ENCODE data around the gene FXYD5. TPM values are rescaled to one million over a fixed set of nuclear protein-coding genes. Genes with fewer than 3 reads are reported as not detected.
"Not testable (repeated sequence)": the region's sequence is repeated elsewhere in the genome, so short reads cannot be mapped to it uniquely, and the experiment has no call there.

Gene FXYD5
- total RNA-seq, 2 donors from 2014 or later: 279 to 283 TPM

DNA sequence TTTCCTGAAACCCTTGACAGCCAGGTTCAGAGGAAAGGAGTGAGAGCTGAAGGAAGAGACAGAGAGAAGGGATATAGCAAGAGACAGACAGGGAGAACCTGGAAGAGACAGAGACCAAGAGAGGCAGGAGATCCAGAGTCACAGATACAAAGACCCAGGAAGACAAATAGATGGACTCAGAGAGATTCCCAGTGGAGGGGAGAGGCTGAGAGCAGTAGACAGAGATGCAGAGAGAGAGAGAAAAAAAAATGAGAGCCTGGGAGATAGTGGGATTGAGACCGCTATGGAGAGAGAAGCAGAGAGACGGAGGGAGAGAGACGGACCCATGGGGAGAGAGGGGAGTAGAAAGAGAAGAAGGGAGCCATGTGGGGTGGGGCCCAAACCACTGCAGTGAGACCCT, 10.7 kb upstream of the FXYD5 start:
- Mint-ChIP-seq H3K27ac (no peak overlapping the region), H3K9me3 (no peaks in the 10 kb centered on the region), H3K36me3 (no peaks in the 10 kb centered on the region)
- no peak for DNase-seq (ENCODE audit: low spot score in 2 of 2)
- no peak for ATAC-seq

DNA sequence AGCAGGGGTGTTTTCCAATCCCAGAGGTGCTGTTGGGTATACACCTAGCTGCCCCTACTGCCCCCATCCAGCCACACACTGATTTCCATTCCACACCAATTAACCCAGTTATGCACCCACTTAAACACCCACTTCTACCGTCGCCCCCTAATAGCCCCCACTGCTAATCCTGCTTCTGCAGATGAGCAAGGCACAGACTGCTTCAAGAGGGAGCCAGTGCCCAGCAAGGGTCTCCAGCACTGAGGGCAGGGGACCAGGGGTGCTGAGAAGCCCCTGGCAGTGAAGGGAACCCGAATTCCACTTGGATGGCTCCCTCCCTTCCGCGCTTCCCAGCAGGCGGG, 10.3 kb upstream of the FXYD5 start:
- H3K9me3 Mint-ChIP-seq: no peaks in the 10 kb centered on the region
- no peak for DNase-seq (ENCODE audit: low spot score in 2 of 2)
- no peaks in the 10 kb centered on the region for H3K36me3 Mint-ChIP-seq
- H3K27ac Mint-ChIP-seq: no peak overlapping the region
- no peak for ATAC-seq

GRCh38 chr19:35144600-35145436, 9.7 kb upstream of the FXYD5 start:
- no peak for DNase-seq (ENCODE audit: low spot score in 2 of 2)
- H3K27ac Mint-ChIP-seq: no peak overlapping the region

GRCh38 chr19:35146746-35147459, 7.6 kb upstream of the FXYD5 start:
- H3K36me3 Mint-ChIP-seq: no peaks in the 10 kb centered on the region
- DNase-seq (ENCODE audit: low spot score in 2 of 2) (no peak), ATAC-seq (no peak)
- H3K27ac Mint-ChIP-seq: peak overlapping the region in 1 of 2 donors; percentile 45
- no peaks in the 10 kb centered on the region for H3K9me3 Mint-ChIP-seq

More at GRCh38 chr19:35144600-35145436, 9.7 kb upstream of the FXYD5 start:
- Mint-ChIP-seq H3K36me3 (no peaks in the 10 kb centered on the region), H3K9me3 (no peaks in the 10 kb centered on the region)
- ATAC-seq: no peak

DNA sequence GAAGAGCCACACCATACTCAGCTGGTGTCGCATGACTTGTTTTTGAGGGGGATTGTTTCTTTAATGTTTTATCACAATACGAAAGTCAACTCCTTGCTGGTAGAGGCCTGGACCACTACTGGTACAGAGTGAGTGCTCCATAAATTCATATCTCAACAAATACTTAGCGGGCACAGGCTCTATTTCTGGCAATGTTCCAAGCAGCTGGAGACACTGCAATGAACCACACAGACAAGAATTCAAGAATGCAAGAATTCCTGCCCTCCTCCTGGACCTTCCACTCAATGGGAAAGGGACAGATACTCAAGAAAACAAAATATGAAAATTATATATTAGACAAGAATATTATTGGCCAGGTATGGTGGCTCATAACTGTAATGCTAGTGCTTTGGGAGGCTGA, 5.1 kb upstream of the FXYD5 start:
- Mint-ChIP-seq H3K36me3 (no peaks in the 10 kb centered on the region), H3K9me3 (no peaks in the 10 kb centered on the region), H3K27ac (no peak overlapping the region)
- ATAC-seq (no peak), DNase-seq (ENCODE audit: low spot score in 2 of 2) (no peak)

DNA sequence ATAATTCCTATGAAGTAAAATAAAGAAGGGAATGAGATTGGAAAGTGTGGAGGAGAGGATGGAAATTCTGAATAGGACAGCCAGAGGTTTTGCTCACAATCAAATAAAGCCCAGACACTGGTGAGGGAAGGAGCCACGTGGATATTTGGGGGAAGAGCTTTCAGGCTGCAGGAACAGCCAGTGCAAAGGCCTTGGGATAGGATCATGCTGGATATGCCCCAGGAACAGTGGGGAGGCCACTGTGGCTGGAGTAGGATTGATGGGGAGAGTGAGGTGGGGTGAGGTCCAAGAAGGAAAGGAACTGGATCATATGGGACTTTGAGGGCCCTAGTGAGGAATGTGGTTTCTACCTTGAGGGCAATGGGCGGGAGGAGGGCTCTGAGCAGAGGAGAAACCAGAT, 4.1 kb upstream of the FXYD5 start:
- ATAC-seq: no peak
- Mint-ChIP-seq H3K36me3 (peaks cover 9 to 10% of the 10 kb centered on the region in 2 donors), H3K27ac (no peak overlapping the region), H3K9me3 (no peaks in the 10 kb centered on the region)
- DNase-seq (ENCODE audit: low spot score in 2 of 2): no peak

GRCh38 chr19:35151273-35152065, 3.1 kb upstream of the FXYD5 start:
- Mint-ChIP-seq H3K9me3 (no peaks in the 10 kb centered on the region), H3K27ac (no peak overlapping the region), H3K36me3 (peaks cover 19 to 20% of the 10 kb centered on the region in 2 donors)
- DNase-seq (ENCODE audit: low spot score in 2 of 2) (no peak), ATAC-seq (no peak)

GRCh38 chr19:35153129-35153522, 1.4 kb upstream of the FXYD5 start:
- H3K9me3 Mint-ChIP-seq; ATAC-seq; DNase-seq (ENCODE audit: low spot score in 2 of 2): not testable (repeated sequence)
- H3K36me3 Mint-ChIP-seq: peaks cover 33 to 36% of the 10 kb centered on the region in 2 donors
- peak overlapping the region; percentile 78 to 99 for H3K27ac Mint-ChIP-seq

DNA sequence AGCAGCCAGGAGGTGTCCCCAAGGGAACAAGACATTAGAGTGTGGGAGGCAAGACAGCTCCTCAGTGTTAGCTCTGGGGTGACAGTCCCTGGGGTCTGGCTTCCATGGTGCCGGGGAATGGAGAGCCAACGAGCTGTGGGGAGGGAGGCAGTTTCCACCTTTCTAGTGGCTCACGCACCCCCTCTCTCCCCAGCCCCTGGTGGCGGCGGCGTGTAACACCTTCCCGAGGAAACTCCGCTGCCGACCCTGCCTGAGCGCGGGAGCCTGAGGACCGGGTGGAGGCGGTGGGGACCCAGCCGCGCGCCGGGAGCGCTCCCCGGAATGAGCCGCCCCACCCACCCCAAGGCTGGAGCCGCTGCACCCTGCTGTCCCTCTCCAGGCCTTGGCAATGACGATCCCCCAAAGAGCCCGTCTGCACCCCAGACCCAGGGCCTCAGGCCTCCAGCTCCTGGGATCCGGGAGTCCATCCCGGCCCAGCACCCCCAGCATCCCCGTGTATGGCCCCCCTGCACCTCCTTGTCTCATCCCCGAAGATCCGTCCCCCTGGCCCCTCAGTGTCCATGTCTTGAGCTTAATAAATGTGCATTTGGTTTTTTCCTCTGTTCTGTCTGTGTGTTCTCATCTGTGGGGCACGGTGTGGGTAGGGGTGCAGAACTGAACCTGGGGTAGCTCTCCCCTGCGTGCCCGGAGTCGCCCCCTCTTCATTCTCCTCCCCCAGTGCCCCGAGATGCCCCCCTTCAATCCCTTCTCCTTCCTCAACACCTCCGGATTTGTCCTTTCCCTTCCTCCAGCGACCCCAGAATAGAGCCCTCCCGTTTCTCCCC, 622 bp upstream of the FXYD5 start:
- peak; percentile 44 to 72 for ATAC-seq
- H3K27ac Mint-ChIP-seq: peak overlapping the region; percentile 98 to 99
- no peaks in the 10 kb centered on the region for H3K9me3 Mint-ChIP-seq
- H3K36me3 Mint-ChIP-seq: peaks cover 41 to 44% of the 10 kb centered on the region in 2 donors
- DNase-seq (ENCODE audit: low spot score in 2 of 2): peak in 1 of 2 donors; percentile 82

GRCh38 chr19:35155441-35155840, 906 bp downstream of the FXYD5 start:
- Mint-ChIP-seq H3K36me3 (peaks cover 54 to 57% of the 10 kb centered on the region in 2 donors), H3K9me3 (no peaks in the 10 kb centered on the region), H3K27ac (peak overlapping the region; percentile 98 to 99)
- ATAC-seq (peak; percentile 29 to 60), DNase-seq (ENCODE audit: low spot score in 2 of 2) (peak in 1 of 2 donors; percentile 38)

DNA sequence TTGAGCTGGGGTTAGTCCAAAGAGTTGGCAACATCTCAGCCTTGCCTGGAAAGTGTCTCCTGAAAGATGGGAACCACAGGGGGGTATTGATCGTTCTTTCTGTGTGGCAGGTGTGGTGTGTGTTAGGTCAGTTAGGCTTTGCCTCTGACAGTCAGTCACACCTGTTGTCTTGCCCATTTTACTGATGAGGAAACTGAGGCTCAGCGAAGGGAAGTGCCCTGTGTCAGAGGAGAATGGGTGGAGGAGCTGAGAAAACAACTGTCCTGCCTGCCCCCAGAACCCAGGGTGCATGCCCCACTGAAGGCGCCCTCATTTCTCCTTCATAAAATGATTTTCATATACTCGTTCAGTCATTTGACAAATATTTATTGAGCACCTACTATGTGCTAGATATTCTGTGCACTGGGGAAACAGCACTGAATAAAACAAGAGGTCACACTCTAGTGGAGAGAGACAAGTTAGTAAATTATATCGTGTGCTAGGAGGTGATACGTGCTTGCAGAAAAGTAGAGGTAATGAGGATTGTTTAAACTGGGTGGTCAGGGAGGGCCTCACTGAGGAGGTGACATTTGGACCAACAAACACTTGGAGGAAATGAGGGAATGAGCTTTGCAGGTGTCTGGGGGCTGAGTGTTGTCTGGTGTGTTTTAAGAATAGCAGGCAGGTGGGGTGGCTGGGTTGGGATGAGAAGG, 1.6 kb downstream of the FXYD5 start:
- peaks cover 0 to under 1% of the 10 kb centered on the region in 2 donors for H3K9me3 Mint-ChIP-seq
- no peak for ATAC-seq
- DNase-seq (ENCODE audit: low spot score in 2 of 2): no peak
- peak overlapping the region; percentile 98 to 99 for H3K27ac Mint-ChIP-seq
- H3K36me3 Mint-ChIP-seq: peaks cover 60 to 63% of the 10 kb centered on the region in 2 donors

- H3K9me3 Mint-ChIP-seq: peaks cover 4 to 6% of the 10 kb centered on the region in 2 donors
- H3K36me3 Mint-ChIP-seq: peaks cover 66 to 69% of the 10 kb centered on the region in 2 donors
- ATAC-seq: no peak
- peak overlapping the region; percentile 98 to 99 for H3K27ac Mint-ChIP-seq
- no peak for DNase-seq (ENCODE audit: low spot score in 2 of 2)
These were observed 2.1 kb downstream of the FXYD5 start for GRCh38 chr19:35156673-35157014.

GRCh38 chr19:35157431-35157830, 2.9 kb downstream of the FXYD5 start:
- Mint-ChIP-seq H3K27ac (peak overlapping the region in 1 of 2 donors; percentile 52), H3K9me3 (peaks cover 8 to 11% of the 10 kb centered on the region in 2 donors), H3K36me3 (peaks cover 73 to 76% of the 10 kb centered on the region in 2 donors)
- no peak for DNase-seq (ENCODE audit: low spot score in 2 of 2)
- no peak for ATAC-seq

- DNase-seq (ENCODE audit: low spot score in 2 of 2) (no peak), ATAC-seq (no peak)
- Mint-ChIP-seq H3K27ac (peak overlapping the region in 1 of 2 donors; percentile 13), H3K36me3 (peaks cover 94 to 97% of the 10 kb centered on the region in 2 donors), H3K9me3 (peaks cover 17 to 27% of the 10 kb centered on the region in 2 donors)
These were observed 5.1 kb downstream of the FXYD5 start for GRCh38 chr19:35159606-35160005.

DNA sequence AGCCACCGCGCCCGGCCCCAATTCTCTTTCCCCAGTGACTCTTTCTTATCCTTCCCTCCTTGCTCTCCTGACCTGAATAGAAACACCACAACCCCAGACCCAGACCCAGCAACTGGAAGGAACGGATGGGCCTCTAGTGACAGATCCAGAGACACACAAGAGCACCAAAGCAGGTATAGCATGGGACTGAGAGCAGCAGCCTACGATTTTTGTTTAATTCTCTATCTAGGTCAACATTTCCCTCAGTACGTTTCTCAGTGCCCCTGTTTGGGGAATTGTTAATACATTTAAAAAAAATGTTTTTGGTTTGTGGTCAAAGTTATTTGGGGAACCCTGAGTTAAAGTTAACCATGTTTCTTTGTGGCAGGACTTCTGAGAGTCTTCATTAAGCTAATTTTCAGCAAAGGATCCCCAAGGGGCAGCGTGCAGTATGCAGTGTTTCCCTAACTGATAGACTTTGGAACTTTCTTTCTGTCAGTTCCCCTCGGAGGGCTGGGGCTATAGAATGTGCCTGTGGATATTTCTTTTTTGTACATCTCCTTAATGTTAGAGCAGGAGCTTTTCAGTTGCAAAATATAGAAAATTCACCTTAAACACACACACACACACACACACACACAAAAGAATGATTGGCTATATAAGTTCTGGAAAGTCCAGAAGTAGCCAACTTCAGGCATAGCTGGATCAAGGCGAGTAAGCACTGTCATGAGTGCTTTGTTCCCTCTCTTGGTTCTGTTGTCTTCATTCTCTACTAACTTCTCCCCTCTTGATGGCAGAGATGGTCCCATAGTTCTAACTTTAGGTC, 6.3 kb downstream of the FXYD5 start:
- ATAC-seq (no peak), DNase-seq (ENCODE audit: low spot score in 2 of 2) (no peak)
- Mint-ChIP-seq H3K9me3 (peaks cover 17 to 32% of the 10 kb centered on the region in 2 donors), H3K36me3 (peaks cover 94 to 97% of the 10 kb centered on the region in 2 donors), H3K27ac (peak overlapping the region; percentile 40 to 46)

All from activated naive CD4-positive, alpha-beta T cell treated with anti-CD3 and anti-CD28 coated beads, Interleukin-2, amount 50 U/mL, for 72 hours (primary cell).